WERI-Rb-1 (cell line): ENCODE measurements around the gene PTPN13.

Experiments used
- DNase-seq: peaks from one replicate; pipeline ENCODE4 v3.0.0-alpha.2; 2020
- H3K27ac ChIP-seq: fragments of 250-450 bp; sonication (Bioruptor Pico); 2 replicates; pipeline ENCODE4 v1.5.1; 2020; ENCODE audit warnings: mild to moderate bottlenecking, moderate library complexity
- H3K27me3 ChIP-seq: fragments of 250-450 bp; sonication (Bioruptor Pico); 2 replicates; pipeline ENCODE4 v1.5.1; 2021; ENCODE audit warnings: mild to moderate bottlenecking, low read depth, moderate library complexity; ENCODE audit not compliant: insufficient read depth, severe bottlenecking
- H3K36me3 ChIP-seq: fragments of 250-450 bp; sonication (Bioruptor Pico); 2 replicates; pipeline ENCODE4 v1.5.1; 2020; ENCODE audit warnings: mild to moderate bottlenecking, moderate library complexity
- H3K4me3 ChIP-seq: 2 replicates; pipeline ENCODE4 v1.5.1; 2011; ENCODE audit warnings: low read depth, mild to moderate bottlenecking, control low read depth, low read length
- H3K9me3 ChIP-seq: fragments of 250-450 bp; sonication (Bioruptor Pico); 2 replicates; pipeline ENCODE4 v1.5.1; 2021; ENCODE audit warnings: mild to moderate bottlenecking, moderate library complexity; ENCODE audit not compliant: severe bottlenecking
- TF ChIP-seq, protein P1 (sequence below): IDR thresholded peaks from 2 replicates; pipeline ENCODE4 v1.5.1; 2011; ENCODE audit warnings: low read depth, mild to moderate bottlenecking, control low read depth, inconsistent platforms, low read length

Gene PTPN13

DNA sequence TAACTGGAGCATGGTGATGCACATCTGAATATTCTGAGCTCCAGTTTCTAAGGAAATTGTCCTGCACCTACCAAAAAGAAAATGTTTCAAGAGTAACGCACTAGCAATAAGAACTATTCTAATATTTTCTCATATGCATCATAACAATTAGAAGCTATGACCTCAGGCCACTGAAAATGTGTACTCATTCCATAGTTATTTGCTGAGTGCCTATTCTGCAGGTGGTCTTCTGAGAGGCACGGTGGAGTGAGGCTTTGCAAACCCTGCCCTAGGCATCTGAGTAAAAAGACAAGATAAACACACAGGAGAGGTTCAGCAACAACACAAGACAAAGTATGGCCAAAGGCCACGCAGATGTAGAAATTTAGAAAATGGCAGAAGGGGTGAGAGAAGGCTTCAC, 231.4 kb downstream of the PTPN13 start:
- no peaks in the 10 kb centered on the region for H3K36me3 ChIP-seq
- no peak overlapping the region for H3K27ac ChIP-seq
- no peaks in the 10 kb centered on the region for H3K27me3 ChIP-seq
- no peak for DNase-seq
- no peak overlapping the region for H3K4me3 ChIP-seq
- TF ChIP-seq, protein P1, sequence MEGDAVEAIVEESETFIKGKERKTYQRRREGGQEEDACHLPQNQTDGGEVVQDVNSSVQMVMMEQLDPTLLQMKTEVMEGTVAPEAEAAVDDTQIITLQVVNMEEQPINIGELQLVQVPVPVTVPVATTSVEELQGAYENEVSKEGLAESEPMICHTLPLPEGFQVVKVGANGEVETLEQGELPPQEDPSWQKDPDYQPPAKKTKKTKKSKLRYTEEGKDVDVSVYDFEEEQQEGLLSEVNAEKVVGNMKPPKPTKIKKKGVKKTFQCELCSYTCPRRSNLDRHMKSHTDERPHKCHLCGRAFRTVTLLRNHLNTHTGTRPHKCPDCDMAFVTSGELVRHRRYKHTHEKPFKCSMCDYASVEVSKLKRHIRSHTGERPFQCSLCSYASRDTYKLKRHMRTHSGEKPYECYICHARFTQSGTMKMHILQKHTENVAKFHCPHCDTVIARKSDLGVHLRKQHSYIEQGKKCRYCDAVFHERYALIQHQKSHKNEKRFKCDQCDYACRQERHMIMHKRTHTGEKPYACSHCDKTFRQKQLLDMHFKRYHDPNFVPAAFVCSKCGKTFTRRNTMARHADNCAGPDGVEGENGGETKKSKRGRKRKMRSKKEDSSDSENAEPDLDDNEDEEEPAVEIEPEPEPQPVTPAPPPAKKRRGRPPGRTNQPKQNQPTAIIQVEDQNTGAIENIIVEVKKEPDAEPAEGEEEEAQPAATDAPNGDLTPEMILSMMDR: no peak
- no peaks in the 10 kb centered on the region for H3K9me3 ChIP-seq

DNA sequence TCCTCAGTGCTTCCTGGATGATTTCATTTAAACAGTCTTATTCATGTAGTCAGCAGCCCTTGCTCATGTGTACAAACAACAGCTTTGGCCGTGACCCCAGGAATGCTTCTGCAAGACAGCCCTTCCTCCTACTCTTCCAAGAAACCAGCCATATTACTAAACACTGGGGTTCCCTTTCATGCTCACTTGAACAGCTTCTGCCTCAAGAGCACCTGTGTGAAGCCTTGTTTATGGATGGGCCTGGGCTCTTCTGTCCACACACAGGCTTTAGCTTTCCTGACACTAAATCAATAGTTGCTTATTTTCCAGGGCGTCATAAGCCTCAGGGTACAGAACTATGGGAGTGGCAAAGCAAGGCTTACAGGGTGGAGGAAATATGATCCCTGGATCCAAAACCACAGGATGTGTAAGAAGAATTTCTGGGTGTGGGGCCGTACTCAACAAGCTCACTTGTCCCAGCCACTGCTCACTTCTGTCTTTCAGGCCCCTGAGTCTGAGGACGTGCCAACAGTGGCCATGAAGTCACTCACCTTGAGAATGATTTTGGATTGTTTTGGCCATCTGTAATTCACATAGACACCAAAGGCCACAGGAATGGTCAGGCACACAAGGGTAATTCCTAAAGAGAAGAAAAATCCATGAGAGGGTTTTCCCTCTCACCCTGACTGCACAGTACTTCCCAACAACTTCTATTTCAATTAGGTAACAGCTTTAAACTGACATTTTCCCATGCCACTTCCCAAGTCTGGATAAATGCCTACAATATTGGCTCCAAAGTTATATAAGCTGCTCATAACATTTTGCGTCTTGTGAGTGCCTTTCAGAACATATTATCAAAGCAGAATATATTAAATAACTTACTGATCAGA, 237.4 kb downstream of the PTPN13 start:
- Histone ChIP-seq H3K27ac (no peak overlapping the region), H3K9me3 (no peaks in the 10 kb centered on the region), H3K36me3 (no peaks in the 10 kb centered on the region), H3K27me3 (no peaks in the 10 kb centered on the region), H3K4me3 (no peak overlapping the region)
- TF ChIP-seq, protein P1: no peak
- no peak for DNase-seq

DNA sequence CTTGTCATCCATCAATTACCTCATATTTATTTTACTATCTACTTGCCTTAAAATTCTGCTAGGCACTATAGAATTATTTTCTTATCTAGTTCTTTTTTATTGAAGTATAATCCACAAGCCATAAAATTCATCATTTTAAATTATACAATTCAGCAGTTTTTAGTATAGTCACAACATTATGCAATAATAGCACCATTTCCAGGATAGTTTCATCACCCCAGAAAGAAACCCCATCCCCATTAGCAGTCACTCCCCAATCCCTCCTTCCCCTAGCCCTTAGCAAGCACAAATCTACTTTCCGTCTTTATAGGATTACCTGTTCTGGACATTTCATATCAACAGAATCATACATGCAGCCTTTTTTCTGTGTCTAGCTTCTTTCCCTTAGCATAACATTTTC, 239.5 kb downstream of the PTPN13 start:
- no peak overlapping the region for H3K4me3 ChIP-seq
- H3K9me3 ChIP-seq: no peaks in the 10 kb centered on the region
- TF ChIP-seq, protein P1: no peak
- no peak for DNase-seq
- no peak overlapping the region for H3K27ac ChIP-seq
- H3K27me3 ChIP-seq: no peaks in the 10 kb centered on the region
- no peaks in the 10 kb centered on the region for H3K36me3 ChIP-seq

DNA sequence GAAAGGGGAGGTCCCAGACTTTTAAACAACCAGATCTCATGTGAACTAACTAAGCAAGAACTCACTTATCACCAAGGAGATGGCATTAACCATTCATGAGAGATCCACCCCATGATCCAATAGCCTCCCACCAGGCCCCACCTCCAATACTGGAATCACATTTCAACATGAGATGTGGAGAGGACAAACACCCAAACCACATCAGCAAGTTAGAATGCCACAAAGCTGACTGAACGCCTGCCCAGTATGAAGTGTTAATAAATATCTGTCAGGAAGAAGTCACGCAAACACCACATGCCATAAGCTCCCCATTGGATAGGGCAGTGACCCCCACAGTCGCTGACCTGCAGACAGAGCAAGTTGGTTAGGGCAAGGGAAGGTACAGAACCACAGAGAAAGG, 240.8 kb downstream of the PTPN13 start:
- H3K4me3 ChIP-seq: no peak overlapping the region
- H3K27ac ChIP-seq: no peak overlapping the region
- H3K36me3 ChIP-seq: no peaks in the 10 kb centered on the region
- no peaks in the 10 kb centered on the region for H3K27me3 ChIP-seq
- no peak for DNase-seq
- H3K9me3 ChIP-seq: no peaks in the 10 kb centered on the region
- TF ChIP-seq, protein P1: no peak

DNA sequence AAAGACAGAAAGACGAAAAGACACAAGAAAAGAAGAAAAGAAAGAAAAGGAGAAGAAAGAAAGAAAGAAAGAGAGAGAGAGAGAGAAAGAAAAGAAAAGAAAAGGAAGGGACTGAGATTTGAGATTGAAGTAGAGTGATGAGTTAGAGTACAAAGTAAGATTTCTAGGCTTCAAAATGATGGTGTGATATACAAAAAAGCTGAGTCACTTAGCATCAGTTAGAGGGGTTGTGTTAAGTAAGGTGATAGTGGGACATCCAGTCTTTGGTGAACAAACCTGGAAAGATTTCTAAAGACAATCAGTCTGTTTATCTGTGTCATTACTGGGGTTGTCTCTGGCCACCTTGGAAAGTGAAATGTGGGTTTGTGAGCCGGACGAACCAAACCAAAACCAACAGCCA, 241.6 kb downstream of the PTPN13 start:
- Histone ChIP-seq H3K9me3 (no peaks in the 10 kb centered on the region), H3K36me3 (no peaks in the 10 kb centered on the region), H3K27me3 (no peaks in the 10 kb centered on the region), H3K27ac (no peak overlapping the region), H3K4me3 (no peak overlapping the region)
- TF ChIP-seq, protein P1: no peak
- no peak for DNase-seq
